Measurements from ENCODE around the gene APOC1.

DNA sequence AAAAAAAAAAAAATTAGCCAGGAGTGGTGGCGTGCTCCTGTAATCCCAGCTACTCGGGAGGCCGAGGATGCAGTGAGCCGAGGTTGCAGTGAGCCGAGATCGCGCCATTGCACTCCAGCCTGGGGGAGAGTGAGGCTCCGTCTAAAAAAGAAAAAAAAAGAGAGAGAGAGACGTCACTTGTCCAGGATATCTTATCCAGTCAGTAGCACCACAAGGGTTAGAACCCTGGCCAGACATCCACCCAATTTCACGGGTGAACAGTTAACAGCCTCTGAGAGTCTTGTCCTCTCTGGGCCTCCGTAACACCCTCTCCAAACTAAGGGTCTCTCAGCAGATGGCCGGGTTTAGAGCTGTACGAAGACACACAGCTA is 39.9 kb downstream of the APOC1 start:
- TF ChIP-seq, protein P1, sequence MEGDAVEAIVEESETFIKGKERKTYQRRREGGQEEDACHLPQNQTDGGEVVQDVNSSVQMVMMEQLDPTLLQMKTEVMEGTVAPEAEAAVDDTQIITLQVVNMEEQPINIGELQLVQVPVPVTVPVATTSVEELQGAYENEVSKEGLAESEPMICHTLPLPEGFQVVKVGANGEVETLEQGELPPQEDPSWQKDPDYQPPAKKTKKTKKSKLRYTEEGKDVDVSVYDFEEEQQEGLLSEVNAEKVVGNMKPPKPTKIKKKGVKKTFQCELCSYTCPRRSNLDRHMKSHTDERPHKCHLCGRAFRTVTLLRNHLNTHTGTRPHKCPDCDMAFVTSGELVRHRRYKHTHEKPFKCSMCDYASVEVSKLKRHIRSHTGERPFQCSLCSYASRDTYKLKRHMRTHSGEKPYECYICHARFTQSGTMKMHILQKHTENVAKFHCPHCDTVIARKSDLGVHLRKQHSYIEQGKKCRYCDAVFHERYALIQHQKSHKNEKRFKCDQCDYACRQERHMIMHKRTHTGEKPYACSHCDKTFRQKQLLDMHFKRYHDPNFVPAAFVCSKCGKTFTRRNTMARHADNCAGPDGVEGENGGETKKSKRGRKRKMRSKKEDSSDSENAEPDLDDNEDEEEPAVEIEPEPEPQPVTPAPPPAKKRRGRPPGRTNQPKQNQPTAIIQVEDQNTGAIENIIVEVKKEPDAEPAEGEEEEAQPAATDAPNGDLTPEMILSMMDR (IDR thresholded peaks at IDR 0.05): no peak
- no peak for TF ChIP-seq POLR2A (IDR thresholded peaks at IDR 0.05)

All from suprapubic skin (tissue), 3 donors.